ENCODE results near the gene NEU2.

- TF ChIP-seq CTCF (tag by site-specific recombination; IDR thresholded peaks at IDR 0.05) (no peak), REST (tag by site-specific recombination; IDR thresholded peaks at IDR 0.05) (no peak), ZNF704 (tag by site-specific recombination; IDR thresholded peaks at IDR 0.05) (no peak), ZNF133 (tag by site-specific recombination; IDR thresholded peaks at IDR 0.05) (no peak), ZSCAN18 (tag by site-specific recombination; IDR thresholded peaks at IDR 0.05) (no peak), ZBTB49 (tag by site-specific recombination; IDR thresholded peaks at IDR 0.05; ENCODE audit: low read depth) (no peak), ZFP37 (tag by site-specific recombination; IDR thresholded peaks at IDR 0.05) (no peak)
These were observed 22.8 kb upstream of the NEU2 start for GRCh38 chr2:233009661-233010060.
